ENCODE data around the gene NGF. TPM values are rescaled to one million over a fixed set of nuclear protein-coding genes. Genes with fewer than 3 reads are reported as not detected.

NGF gene
- total RNA-seq, 3 donors from 2014 or later: 0.29 to 1.6 (median 0.39) TPM

DNA sequence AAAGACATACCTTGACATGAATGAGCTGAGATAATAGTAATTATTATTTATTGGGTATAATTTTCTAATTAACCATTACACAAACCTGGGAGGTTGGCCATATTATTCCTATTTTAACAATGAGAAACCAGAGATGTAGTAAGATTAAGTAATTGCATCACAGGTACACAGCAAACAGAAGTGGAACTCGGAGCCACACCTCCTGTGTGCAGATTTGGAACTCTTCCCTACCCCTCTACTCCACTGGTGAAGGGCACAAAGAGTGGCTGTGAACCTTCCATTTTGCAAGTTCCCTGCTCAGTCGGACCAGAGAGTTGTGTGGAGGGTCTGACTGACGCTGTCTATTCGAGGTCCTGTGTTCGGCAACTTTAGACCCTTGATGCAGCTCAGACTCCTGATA lies 45.0 kb downstream of the NGF start:
- H3K4me1 ChIP-seq (ENCODE audit: low read depth): no peaks in the 10 kb centered on the region
- intact Hi-C loops (cut with DNase I, micrococcal nuclease): no loop called here
- H3K36me3 ChIP-seq (ENCODE audit: low read depth): no peaks in the 10 kb centered on the region
- H3K4me3 ChIP-seq: no peak overlapping the region
- no peaks in the 10 kb centered on the region for H3K9me3 ChIP-seq
- DNase-seq: no peak
- no peak for TF ChIP-seq CTCF (IDR thresholded peaks at IDR 0.05)
- ATAC-seq: no peak

GRCh38 chr1:115291741-115292140 lies 46.3 kb downstream of the NGF start:
- no peak for TF ChIP-seq CTCF (IDR thresholded peaks at IDR 0.05)
- no peak for ATAC-seq

GRCh38 chr1:115289940-115290339 lies 48.1 kb downstream of the NGF start:
- Histone ChIP-seq H3K4me3 (no peak overlapping the region), H3K36me3 (ENCODE audit: low read depth) (no peaks in the 10 kb centered on the region), H3K4me1 (ENCODE audit: low read depth) (no peaks in the 10 kb centered on the region), H3K9me3 (no peaks in the 10 kb centered on the region)
- DNase-seq (no peak), ATAC-seq (no peak)
- intact Hi-C loops (cut with DNase I, micrococcal nuclease): no loop called here
- no peak for TF ChIP-seq CTCF (IDR thresholded peaks at IDR 0.05)

More at GRCh38 chr1:115291741-115292140, 46.3 kb downstream of the NGF start:
- intact Hi-C loops (cut with DNase I, micrococcal nuclease): no loop called here
- no peaks in the 10 kb centered on the region for H3K9me3 ChIP-seq
- DNase-seq: no peak
- H3K4me3 ChIP-seq: no peak overlapping the region
- H3K36me3 ChIP-seq (ENCODE audit: low read depth): no peaks in the 10 kb centered on the region
- no peaks in the 10 kb centered on the region for H3K4me1 ChIP-seq (ENCODE audit: low read depth)

GRCh38 chr1:115288591-115289198 lies 49.4 kb downstream of the NGF start:
- intact Hi-C loops (cut with DNase I, micrococcal nuclease): no loop called here
- H3K36me3 ChIP-seq (ENCODE audit: low read depth): no peaks in the 10 kb centered on the region
- no peaks in the 10 kb centered on the region for H3K4me1 ChIP-seq (ENCODE audit: low read depth)
- TF ChIP-seq CTCF (IDR thresholded peaks at IDR 0.05): no peak
- ATAC-seq (no peak), DNase-seq (no peak)
- no peaks in the 10 kb centered on the region for H3K9me3 ChIP-seq
- no peak overlapping the region for H3K4me3 ChIP-seq

GRCh38 chr1:115286431-115287205 lies 51.4 kb downstream of the NGF start:
- no peak for TF ChIP-seq CTCF (IDR thresholded peaks at IDR 0.05)
- Histone ChIP-seq H3K4me3 (no peak overlapping the region), H3K4me1 (ENCODE audit: low read depth) (no peaks in the 10 kb centered on the region), H3K36me3 (ENCODE audit: low read depth) (no peaks in the 10 kb centered on the region), H3K9me3 (no peaks in the 10 kb centered on the region)
- DNase-seq (no peak), ATAC-seq (no peak)
- intact Hi-C loops (cut with DNase I, micrococcal nuclease): no loop called here

Measured in mucosa of descending colon (tissue), 3 donors.